ENCODE measurements around the gene SIAH2.

SIAH2 gene

DNA sequence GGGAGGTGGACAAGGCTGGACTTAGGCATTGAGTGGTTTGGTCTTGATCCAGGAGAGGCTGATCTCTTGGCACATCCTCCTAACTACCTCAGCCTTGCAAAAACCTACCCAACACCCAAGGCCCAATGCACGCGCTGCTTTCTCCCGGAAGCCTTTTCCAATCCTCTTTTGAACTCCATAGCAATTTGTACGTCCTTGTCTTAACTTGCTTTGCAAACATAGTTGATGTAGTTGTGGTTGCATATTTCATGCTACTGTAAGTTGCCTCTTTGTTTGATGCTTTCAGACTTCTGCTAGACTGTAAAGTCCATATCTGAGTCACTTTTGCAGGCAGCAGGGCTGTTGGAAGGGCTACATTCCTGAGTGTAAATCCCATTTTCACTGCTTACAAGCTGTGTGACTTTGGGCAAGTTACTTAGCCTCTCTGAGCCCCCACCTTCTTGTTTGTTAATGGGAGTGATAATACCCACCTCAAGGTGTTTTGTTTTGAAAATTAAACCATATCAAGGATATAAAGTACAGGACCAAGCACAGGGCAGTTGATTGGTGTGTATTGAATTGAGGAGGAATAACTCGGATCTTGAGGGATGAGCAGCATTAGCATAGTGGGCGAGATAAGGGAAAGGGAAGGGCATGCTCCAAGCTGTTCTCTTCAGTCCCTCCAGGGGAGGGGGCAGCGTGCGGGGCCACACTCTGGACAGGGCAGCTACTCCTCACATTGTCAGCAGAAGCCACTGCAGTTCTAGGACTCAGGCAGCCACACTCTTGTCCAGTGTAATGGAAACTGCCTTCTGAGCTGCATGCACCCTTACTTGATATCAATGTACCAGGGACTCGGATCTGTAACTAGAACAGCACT lies 28.8 kb downstream of the SIAH2 start:
- Histone ChIP-seq H3K36me3 (ENCODE audit: control insufficient read depth in 2 of 2, insufficient read depth in 2 of 2, low read length in 2 of 2) (no peaks in the 10 kb centered on the region), H3K9ac (ENCODE audit: low read length in 2 of 2) (no peak overlapping the region), H3K4me1 (ENCODE audit: control insufficient read depth, insufficient read depth, low read length) (no peaks in the 10 kb centered on the region), H3K27ac (ENCODE audit: low read length) (no peak overlapping the region), H3K9me3 (ENCODE audit: control insufficient read depth in 2 of 2, low read length in 2 of 2) (no peaks in the 10 kb centered on the region), H3K27me3 (ENCODE audit: control insufficient read depth in 1 of 2, insufficient read depth in 2 of 2, low read length in 2 of 2) (no peaks in the 10 kb centered on the region), H3K4me3 (ENCODE audit: low read length in 2 of 2) (no peak overlapping the region)

DNA sequence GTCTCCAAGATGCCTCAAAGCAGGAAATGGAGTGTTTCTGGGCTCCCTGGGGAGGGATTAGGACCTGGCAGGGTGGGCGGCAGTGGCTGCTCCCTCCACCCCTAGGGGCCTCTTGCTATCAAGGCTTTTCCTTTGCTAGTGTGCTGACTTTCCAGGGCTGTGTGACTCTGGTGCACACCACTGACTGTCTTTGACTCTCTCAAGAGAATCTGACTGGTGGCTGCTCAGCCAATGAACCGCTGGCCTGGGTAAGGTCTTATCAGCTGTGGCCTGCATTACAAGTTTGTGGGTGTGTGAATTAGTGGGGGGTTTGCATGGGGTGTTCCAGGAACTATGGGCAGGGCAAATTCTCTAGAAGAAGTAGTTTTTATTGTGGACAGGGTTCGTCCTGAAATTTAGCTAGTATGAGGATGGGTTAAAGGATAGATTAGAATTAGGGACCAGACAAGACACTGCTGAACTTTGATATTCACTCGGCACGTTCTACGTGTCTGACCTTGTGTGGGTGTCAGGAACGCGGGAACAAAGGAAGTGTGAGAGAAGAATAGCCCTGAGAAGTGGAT lies 29.5 kb downstream of the SIAH2 start:
- no peaks in the 10 kb centered on the region for H3K4me1 ChIP-seq (ENCODE audit: control insufficient read depth, insufficient read depth, low read length)
- H3K36me3 ChIP-seq (ENCODE audit: control insufficient read depth in 2 of 2, insufficient read depth in 2 of 2, low read length in 2 of 2), result no peaks in the 10 kb centered on the region
- no peaks in the 10 kb centered on the region for H3K9me3 ChIP-seq (ENCODE audit: control insufficient read depth in 2 of 2, low read length in 2 of 2)
- no peaks in the 10 kb centered on the region for H3K27me3 ChIP-seq (ENCODE audit: control insufficient read depth in 1 of 2, insufficient read depth in 2 of 2, low read length in 2 of 2)
- no peak overlapping the region for H3K4me3 ChIP-seq (ENCODE audit: low read length in 2 of 2)
- H3K27ac ChIP-seq (ENCODE audit: low read length), result no peak overlapping the region
- no peak overlapping the region for H3K9ac ChIP-seq (ENCODE audit: low read length in 2 of 2)

DNA sequence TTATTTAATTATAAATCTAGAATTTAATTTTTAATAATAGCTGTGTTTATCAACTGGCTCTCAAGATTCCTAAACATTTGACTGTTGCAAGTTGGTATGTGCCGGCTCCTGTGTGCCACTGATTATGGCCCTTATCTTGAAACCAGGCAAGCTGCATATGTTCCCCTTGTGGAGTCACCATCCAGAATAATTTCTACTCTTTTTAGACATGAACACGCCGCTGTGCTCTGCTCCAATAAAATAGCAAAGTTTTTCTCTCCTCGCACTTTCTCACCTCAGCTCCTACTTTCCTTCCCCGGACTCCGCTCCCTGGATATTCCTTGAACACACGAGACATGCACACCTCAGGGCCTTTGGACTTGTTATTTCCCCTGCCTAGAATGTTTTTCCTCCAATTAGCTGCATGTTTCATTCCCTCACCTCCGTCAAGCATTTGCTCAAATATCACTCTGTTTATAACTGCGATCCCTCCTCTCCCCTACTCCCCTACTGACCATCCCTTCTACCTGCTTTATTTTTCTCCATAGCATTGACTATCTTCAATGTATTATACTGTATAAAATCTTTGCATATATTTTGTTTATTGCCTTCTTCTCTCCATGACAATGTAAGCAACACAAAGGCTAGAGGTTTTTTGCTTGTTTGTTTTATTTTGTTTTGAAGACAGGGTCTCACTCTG lies 33.1 kb downstream of the SIAH2 start:
- Histone ChIP-seq H3K4me3 (ENCODE audit: low read length in 2 of 2) (no peak overlapping the region), H3K9me3 (ENCODE audit: control insufficient read depth in 2 of 2, low read length in 2 of 2) (no peaks in the 10 kb centered on the region), H3K27me3 (ENCODE audit: control insufficient read depth in 1 of 2, insufficient read depth in 2 of 2, low read length in 2 of 2) (no peaks in the 10 kb centered on the region), H3K4me1 (ENCODE audit: control insufficient read depth, insufficient read depth, low read length) (no peaks in the 10 kb centered on the region), H3K27ac (ENCODE audit: low read length) (no peak overlapping the region), H3K9ac (ENCODE audit: low read length in 2 of 2) (no peak overlapping the region), H3K36me3 (ENCODE audit: control insufficient read depth in 2 of 2, insufficient read depth in 2 of 2, low read length in 2 of 2) (no peaks in the 10 kb centered on the region)

DNA sequence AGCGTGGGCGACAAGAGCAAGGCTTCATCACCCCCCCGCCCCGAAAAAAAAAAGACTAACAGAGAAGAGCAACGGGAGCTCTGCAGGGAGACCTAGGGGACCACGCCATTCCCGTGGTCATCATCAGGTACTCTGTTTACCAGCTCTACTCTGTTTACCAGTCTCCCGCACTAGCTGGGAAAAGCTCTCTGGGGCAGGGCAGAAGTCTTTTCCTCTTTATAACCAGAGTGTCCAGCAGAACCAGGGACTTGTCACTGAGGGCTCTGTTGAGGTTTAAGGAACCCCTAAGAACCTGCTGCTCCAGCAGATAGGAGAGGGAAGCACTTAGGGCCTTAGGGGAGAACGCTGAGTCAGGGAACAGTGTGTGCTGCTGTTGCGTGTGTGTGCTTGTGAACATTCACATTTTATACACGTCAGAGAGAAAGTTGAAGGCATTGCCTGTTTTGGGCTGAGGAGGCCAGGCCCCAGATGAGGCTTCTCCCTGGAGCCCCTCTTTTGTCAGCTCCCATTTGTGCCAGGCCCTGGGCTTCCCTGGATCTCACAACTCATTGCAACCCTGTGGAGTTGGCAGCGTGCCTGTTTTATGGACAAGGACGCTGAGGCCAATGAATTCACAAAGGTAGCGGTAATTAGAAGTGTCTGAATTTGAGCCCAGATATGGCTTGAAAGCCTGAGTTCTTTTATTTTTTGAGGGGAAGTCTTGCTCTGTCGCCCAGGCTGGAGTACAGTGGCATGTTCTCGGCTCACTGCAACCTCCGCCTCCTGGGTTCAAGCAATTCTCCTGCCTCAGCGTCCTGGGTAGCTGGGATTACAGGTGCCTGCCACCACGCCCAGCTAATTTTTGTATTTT lies 35.1 kb downstream of the SIAH2 start:
- H3K9ac ChIP-seq (ENCODE audit: low read length in 2 of 2), result no peak overlapping the region

DNA sequence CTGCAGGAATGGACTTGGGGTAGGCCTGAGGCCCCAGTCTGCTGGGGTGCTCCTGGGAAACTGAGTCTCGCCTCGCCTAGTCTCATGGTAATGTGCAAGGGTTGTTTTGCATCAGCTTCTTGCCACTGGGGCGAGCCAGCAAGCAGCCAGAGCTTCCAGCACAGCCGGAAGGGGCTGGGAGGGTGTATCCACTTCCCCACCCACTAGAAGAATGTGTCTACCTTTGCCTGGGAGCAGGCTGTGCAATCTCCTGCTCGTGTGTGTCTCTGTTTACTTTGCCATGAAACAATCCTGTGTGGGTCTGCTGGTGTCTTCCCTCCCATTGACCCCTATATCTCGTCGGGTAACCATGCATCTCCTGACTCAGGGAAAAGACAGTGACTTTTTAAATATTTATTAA lies 37.4 kb downstream of the SIAH2 start:
- H3K9me3 ChIP-seq (ENCODE audit: control insufficient read depth in 2 of 2, low read length in 2 of 2), result no peaks in the 10 kb centered on the region

More for the DNA sequence above, 35.1 kb downstream of the SIAH2 start:
- no peaks in the 10 kb centered on the region for H3K4me1 ChIP-seq (ENCODE audit: control insufficient read depth, insufficient read depth, low read length)
- no peaks in the 10 kb centered on the region for H3K9me3 ChIP-seq (ENCODE audit: control insufficient read depth in 2 of 2, low read length in 2 of 2)
- no peak overlapping the region for H3K27ac ChIP-seq (ENCODE audit: low read length)
- no peaks in the 10 kb centered on the region for H3K36me3 ChIP-seq (ENCODE audit: control insufficient read depth in 2 of 2, insufficient read depth in 2 of 2, low read length in 2 of 2)
- H3K4me3 ChIP-seq (ENCODE audit: low read length in 2 of 2), result no peak overlapping the region
- no peaks in the 10 kb centered on the region for H3K27me3 ChIP-seq (ENCODE audit: control insufficient read depth in 1 of 2, insufficient read depth in 2 of 2, low read length in 2 of 2)

DNA sequence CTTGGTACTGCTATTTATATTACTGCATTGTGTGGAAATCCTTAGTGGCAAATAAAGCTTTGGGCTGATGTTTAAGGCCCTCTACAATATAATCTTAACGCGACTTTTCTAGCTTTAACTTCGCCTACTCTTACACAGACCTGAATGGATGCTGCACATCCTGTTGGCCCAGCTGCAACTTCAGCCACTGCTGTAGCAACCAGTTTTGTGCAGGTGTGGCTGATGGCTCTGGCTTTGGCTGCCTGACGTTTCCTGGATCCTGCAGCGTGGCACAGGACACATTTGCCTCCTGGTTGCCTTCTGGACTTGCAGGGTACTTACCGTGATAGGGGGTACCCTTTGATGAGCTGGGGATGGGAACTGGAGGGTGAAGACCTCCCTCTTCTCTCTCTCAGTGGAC lies 39.0 kb downstream of the SIAH2 start:
- H3K9ac ChIP-seq (ENCODE audit: low read length in 2 of 2), result no peak overlapping the region
- no peaks in the 10 kb centered on the region for H3K36me3 ChIP-seq (ENCODE audit: control insufficient read depth in 2 of 2, insufficient read depth in 2 of 2, low read length in 2 of 2)
- H3K4me1 ChIP-seq (ENCODE audit: control insufficient read depth, insufficient read depth, low read length), result no peaks in the 10 kb centered on the region
- H3K9me3 ChIP-seq (ENCODE audit: control insufficient read depth in 2 of 2, low read length in 2 of 2), result no peaks in the 10 kb centered on the region
- H3K27ac ChIP-seq (ENCODE audit: low read length), result no peak overlapping the region
- H3K4me3 ChIP-seq (ENCODE audit: low read length in 2 of 2), result no peak overlapping the region
- H3K27me3 ChIP-seq (ENCODE audit: control insufficient read depth in 1 of 2, insufficient read depth in 2 of 2, low read length in 2 of 2), result no peaks in the 10 kb centered on the region

More for the DNA sequence above, 37.4 kb downstream of the SIAH2 start:
- Histone ChIP-seq H3K9ac (ENCODE audit: low read length in 2 of 2) (no peak overlapping the region), H3K4me3 (ENCODE audit: low read length in 2 of 2) (no peak overlapping the region), H3K27ac (ENCODE audit: low read length) (no peak overlapping the region), H3K36me3 (ENCODE audit: control insufficient read depth in 2 of 2, insufficient read depth in 2 of 2, low read length in 2 of 2) (no peaks in the 10 kb centered on the region), H3K4me1 (ENCODE audit: control insufficient read depth, insufficient read depth, low read length) (no peaks in the 10 kb centered on the region), H3K27me3 (ENCODE audit: control insufficient read depth in 1 of 2, insufficient read depth in 2 of 2, low read length in 2 of 2) (no peaks in the 10 kb centered on the region)

DNA sequence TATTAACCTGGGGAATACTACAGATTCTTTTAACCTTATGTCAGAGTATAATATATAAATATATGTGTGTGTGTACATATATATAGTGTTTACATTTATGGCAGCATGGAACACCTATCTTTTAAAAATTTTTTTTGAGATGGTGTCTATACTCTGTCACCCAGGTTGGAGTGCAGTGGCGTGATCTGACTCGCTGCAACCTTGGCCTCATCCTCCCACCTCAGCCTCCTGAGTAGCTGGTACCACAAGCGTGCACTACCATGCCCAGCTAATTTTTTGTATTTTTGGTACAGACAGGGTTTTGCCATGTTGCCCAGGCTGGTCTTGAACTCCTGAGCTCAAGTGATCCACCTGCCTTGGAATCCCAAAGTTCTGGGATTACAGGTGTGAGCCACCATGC lies 40.7 kb downstream of the SIAH2 start:
- Histone ChIP-seq H3K27ac (ENCODE audit: low read length) (no peak overlapping the region), H3K36me3 (ENCODE audit: control insufficient read depth in 2 of 2, insufficient read depth in 2 of 2, low read length in 2 of 2) (no peaks in the 10 kb centered on the region), H3K4me1 (ENCODE audit: control insufficient read depth, insufficient read depth, low read length) (no peaks in the 10 kb centered on the region), H3K9ac (ENCODE audit: low read length in 2 of 2) (no peak overlapping the region), H3K4me3 (ENCODE audit: low read length in 2 of 2) (no peak overlapping the region), H3K27me3 (ENCODE audit: control insufficient read depth in 1 of 2, insufficient read depth in 2 of 2, low read length in 2 of 2) (no peaks in the 10 kb centered on the region), H3K9me3 (ENCODE audit: control insufficient read depth in 2 of 2, low read length in 2 of 2) (no peaks in the 10 kb centered on the region)

DNA sequence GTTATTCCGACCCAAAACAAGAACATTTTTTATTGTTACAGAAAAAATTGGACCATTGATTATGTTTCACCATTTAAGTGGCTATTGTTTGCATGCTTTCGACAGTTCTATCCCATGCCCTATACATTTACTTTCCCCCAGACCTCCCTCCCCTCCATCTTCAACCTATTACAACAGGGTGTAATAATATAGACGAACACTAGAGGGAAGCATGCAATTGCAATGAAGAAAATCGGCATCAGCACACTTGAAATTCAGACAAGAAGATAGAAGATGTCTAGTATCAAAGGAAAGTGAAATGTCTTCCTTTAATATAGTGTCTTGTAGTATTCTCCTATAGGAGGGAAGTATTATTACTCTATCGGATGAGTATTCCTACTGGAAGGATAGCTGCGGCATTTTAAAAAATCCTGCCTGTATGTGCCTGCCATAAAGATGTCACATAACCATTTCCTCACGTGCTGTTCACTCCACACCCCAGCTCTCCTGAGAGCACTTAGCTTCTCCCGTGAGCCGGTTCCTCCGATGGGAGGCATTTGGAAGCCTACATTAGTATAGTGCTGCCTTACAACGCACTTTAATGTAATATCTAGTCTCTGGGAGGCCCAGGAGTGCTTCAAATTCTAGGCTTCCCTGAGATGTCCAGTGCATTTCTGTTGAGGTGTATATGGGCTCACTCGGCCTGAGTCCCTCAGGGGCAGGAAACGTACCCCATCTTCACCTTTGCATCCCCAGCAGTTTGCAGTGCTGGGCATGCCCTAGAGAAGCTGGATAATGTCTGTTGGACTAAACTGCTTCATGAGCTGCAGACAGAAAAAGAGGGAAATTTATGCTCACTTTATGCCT lies 41.5 kb downstream of the SIAH2 start:
- H3K9me3 ChIP-seq (ENCODE audit: control insufficient read depth in 2 of 2, low read length in 2 of 2), result no peaks in the 10 kb centered on the region
- no peak overlapping the region for H3K9ac ChIP-seq (ENCODE audit: low read length in 2 of 2)

DNA sequence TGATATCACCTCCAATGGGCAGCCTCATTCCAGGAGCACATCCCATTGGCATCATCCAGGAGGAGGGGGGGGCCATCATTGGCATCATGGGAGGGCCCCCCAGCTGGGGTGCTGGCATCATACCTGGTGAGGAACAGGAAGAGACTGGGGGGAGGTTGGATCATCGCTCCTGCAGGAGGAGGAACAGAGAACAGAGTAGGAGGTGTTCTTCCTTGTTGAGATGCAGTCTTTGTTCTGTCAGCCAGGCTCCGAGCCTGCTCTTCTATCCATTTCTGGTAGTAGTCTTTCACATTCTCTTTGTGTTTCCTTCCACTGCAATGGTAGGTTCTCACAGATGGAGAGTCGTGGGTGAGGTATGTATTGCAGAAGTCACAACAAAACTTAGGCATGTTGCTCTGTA lies 42.5 kb downstream of the SIAH2 start:
- Histone ChIP-seq H3K9ac (ENCODE audit: low read length in 2 of 2) (no peak overlapping the region), H3K9me3 (ENCODE audit: control insufficient read depth in 2 of 2, low read length in 2 of 2) (no peaks in the 10 kb centered on the region), H3K4me3 (ENCODE audit: low read length in 2 of 2) (no peak overlapping the region), H3K4me1 (ENCODE audit: control insufficient read depth, insufficient read depth, low read length) (no peaks in the 10 kb centered on the region), H3K27me3 (ENCODE audit: control insufficient read depth in 1 of 2, insufficient read depth in 2 of 2, low read length in 2 of 2) (no peaks in the 10 kb centered on the region), H3K27ac (ENCODE audit: low read length) (no peak overlapping the region), H3K36me3 (ENCODE audit: control insufficient read depth in 2 of 2, insufficient read depth in 2 of 2, low read length in 2 of 2) (no peaks in the 10 kb centered on the region)

More for the DNA sequence above, 41.5 kb downstream of the SIAH2 start:
- H3K4me3 ChIP-seq (ENCODE audit: low read length in 2 of 2), result peak overlapping the region in 1 of 2 donors; percentile 31
- no peaks in the 10 kb centered on the region for H3K4me1 ChIP-seq (ENCODE audit: control insufficient read depth, insufficient read depth, low read length)
- H3K27ac ChIP-seq (ENCODE audit: low read length), result no peak overlapping the region
- H3K27me3 ChIP-seq (ENCODE audit: control insufficient read depth in 1 of 2, insufficient read depth in 2 of 2, low read length in 2 of 2), result no peaks in the 10 kb centered on the region
- no peaks in the 10 kb centered on the region for H3K36me3 ChIP-seq (ENCODE audit: control insufficient read depth in 2 of 2, insufficient read depth in 2 of 2, low read length in 2 of 2)

DNA sequence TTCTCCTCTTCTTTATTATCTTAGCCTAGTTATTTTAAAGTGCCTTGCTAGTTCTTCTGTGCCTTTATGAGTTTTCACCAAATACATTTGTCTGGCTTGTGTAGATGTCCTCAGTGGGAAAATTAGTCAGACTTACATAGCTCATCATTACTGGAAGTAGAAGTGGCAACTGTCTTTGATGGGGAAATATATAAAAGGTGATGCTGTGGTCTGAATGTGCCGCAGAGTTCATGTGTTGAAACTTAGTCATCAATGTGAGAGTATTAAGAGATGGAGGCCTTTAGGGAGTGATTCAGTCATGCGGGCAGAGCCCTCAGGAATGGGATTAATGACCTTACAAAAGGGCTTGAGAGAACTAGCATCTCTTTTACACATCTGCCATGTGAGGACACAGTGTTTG lies 52.9 kb downstream of the SIAH2 start:
- H3K27ac ChIP-seq (ENCODE audit: low read length), result no peak overlapping the region
- H3K27me3 ChIP-seq (ENCODE audit: control insufficient read depth in 1 of 2, insufficient read depth in 2 of 2, low read length in 2 of 2), result no peaks in the 10 kb centered on the region
- H3K9me3 ChIP-seq (ENCODE audit: control insufficient read depth in 2 of 2, low read length in 2 of 2), result no peaks in the 10 kb centered on the region
- no peak overlapping the region for H3K9ac ChIP-seq (ENCODE audit: low read length in 2 of 2)
- no peak overlapping the region for H3K4me3 ChIP-seq (ENCODE audit: low read length in 2 of 2)
- no peaks in the 10 kb centered on the region for H3K4me1 ChIP-seq (ENCODE audit: control insufficient read depth, insufficient read depth, low read length)
- peaks cover 0 to 15% of the 10 kb centered on the region in 2 donors for H3K36me3 ChIP-seq (ENCODE audit: control insufficient read depth in 2 of 2, insufficient read depth in 2 of 2, low read length in 2 of 2)
